Upper lobe of left lung (tissue), 4 donors: ENCODE results near the gene CLVS2.

ENCODE experiments used
- CTCF ChIP-seq, 6 experiments: fragments of 450-650 bp in 4 of 6; fragments of 200-600 bp in 2 of 6; sonication (generic) in 2 of 6; IDR thresholded peaks; one replicate each; pipeline ENCODE4 v1.5.1; 2016 to 2019; ENCODE audit warnings: antibody characterized with exemption in 6 of 6
- EP300 ChIP-seq, 4 donors: sonication (generic); formaldehyde crosslinking; IDR thresholded peaks; one replicate each; pipeline ENCODE4 v1.5.1; 2017; ENCODE audit warnings: antibody characterized with exemption in 4 of 4, control low read depth in 2 of 4
- POLR2AphosphoS5 ChIP-seq, 2 donors: sonication (generic); formaldehyde crosslinking; IDR thresholded peaks; one replicate each; pipeline ENCODE4 v1.5.1; 2017; ENCODE audit warnings: antibody characterized with exemption in 2 of 2

- TF ChIP-seq CTCF (IDR thresholded peaks at IDR 0.05), result no peak
- no peak for TF ChIP-seq EP300 (IDR thresholded peaks at IDR 0.05)
- TF ChIP-seq POLR2AphosphoS5 (IDR thresholded peaks at IDR 0.05), result no peak
Observed at GRCh38 chr6:123016431-123017103, 20.5 kb downstream of the CLVS2 start.
